Skin of body (tissue), 2 donors: ENCODE data around the gene ISYNA1. TPM values are rescaled to one million over a fixed set of nuclear protein-coding genes. Genes with fewer than 3 reads are reported as not detected.

ENCODE experiments used
- DNase-seq: peaks from one replicate; lab custom pipeline; 2025; lab: John Stamatoyannopoulos, UW
- total RNA-seq: library from RNA; depleted of rRNA; stranded (reverse); fragments of >200 nt; gene quantifications from one replicate; pipeline ENCODE4 v1.2.3, GENCODE V29; 2014

The ISYNA1 gene
- total RNA-seq, 1 donor from 2014 or later, result 24.6 TPM

DNA sequence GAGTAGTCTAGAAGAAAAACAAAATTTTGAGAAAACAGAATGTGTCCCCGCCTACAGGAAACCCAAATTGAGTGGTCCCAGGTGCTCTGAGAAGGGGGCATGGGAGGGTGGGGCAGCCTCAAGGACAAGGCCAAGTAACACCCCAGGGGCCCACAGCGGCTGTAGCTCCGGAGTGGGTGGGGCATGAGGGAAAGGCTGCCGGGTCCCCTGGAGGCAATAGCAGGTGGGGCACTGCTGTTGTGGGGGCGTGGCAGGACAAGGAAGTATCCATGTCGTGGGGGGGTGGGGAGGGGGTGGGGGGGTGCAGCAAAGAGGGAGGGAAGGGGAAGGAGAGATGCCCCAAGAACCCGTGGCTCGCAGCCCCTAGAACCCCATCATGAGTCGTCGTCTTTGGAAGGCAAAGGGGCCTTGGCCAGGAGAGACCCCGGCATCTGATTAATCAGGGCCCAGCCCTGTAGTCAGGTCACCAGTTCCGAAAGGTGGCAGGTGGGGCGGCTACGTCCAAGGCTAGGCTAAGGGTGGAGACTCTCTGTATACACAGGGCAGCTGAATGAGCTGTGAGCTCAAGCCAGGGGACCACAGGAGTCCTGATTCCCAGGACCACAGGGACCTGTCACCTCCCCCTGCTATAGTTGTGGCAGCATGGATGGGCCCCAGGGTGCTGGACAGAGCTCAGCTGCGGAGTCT lies 7.5 kb upstream of the ISYNA1 start:
- no peak for DNase-seq

DNA sequence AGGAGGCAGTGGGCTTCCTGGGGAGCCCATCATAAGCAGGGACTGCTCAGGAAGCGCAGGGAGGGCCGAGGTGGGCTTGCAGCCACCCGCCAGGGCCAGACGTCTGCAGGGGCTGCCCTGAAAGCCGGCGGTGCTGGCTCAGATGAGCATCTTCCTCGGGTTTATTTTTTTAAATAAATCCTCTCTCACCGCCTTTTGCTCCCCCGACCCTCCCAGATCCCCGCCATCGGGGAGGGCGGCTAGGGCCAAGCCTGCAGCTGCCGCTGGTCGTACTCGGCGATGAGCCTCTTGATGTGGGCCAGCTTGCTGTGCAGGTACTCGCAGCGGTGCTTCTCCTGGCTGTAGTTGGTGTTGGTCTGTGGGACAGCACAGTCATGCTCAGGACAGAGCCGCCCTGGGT lies 6.6 kb upstream of the ISYNA1 start:
- DNase-seq, result no peak

- DNase-seq, result no peak
Measured at GRCh38 chr19:18443831-18444230, 5.9 kb upstream of the ISYNA1 start.

DNA sequence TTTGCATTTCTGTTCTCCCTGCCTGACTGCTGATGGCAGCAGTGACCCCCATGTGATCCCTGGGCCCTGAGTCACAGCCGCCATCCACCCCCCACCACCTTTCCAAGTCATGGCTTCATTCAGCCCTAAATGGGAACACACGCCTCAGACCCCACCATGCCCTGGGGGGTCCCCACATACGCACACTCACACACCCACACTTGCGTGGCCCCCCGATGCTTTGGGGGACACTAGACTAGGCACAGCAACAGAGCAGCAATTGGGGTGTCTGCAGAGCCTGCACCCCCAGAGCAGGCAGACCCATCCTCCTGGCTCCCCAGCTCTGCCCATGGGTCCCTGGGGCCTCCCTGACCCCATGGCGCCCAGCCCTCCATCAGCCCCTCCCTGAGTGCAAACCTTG lies 5.5 kb upstream of the ISYNA1 start:
- no peak for DNase-seq

GRCh38 chr19:18442941-18443340 lies 5.0 kb upstream of the ISYNA1 start:
- DNase-seq, result no peak

GRCh38 chr19:18441804-18442788 lies 4.2 kb upstream of the ISYNA1 start:
- no peak for DNase-seq

DNA sequence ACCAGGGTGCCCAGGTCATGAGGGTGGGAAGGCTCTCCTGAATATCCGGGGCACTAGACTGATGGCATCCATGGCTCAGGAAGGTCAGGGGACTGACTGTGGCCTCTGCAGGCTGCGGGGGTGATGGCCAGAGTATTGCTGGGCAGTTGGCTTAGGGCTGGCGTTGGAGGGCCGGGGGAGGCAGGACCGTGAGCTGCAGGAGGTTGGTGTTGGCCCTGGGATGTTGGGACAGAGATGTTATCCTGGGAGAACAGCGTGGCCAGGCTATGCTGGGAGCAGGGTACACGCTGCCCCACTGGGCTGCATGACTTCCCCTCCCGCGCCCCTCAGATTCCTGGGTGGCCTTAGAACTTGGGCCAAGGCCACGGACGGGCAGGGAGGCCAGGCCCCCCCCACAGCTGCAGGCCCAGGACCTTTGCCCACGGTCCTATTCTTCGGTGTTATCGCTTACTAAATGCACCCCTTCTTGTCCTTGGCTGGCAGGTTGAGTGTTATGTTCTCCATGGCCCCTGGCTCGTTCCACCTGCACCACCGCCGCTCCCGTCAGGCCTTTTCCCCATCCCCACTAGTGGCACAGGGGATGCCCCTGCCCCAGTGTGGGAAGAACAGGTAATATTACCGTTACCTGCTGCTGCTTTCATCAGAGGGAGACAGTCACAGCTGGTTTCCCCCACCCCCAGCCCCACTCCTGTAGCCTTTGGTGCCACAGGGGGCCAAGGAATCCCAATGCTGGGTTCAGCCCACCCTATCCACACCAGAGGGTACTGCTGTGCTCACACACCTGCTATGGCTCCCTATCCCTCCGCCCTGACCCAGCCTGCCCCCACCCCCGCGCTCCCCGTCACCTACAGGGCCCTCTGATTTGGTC lies 3.2 kb upstream of the ISYNA1 start:
- no peak for DNase-seq

GRCh38 chr19:18440415-18440877 lies 2.5 kb upstream of the ISYNA1 start:
- DNase-seq, result no peak

DNA sequence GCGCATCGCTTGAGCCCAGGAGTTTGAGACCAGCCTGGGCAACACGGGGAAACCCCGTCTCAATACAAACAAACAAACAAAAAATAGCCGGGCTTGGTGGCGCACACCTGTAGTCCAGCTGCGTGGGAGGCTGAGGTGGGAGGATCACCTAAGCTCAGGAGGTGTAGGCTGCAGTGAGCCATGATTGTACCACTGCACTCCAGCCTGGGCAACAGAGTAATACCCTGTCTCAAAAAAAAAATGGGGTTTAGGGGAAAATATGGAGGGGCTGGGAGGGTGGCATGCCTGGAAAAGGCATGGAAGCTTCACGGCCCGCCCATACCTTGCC lies 1.9 kb upstream of the ISYNA1 start:
- no peak for DNase-seq

DNA sequence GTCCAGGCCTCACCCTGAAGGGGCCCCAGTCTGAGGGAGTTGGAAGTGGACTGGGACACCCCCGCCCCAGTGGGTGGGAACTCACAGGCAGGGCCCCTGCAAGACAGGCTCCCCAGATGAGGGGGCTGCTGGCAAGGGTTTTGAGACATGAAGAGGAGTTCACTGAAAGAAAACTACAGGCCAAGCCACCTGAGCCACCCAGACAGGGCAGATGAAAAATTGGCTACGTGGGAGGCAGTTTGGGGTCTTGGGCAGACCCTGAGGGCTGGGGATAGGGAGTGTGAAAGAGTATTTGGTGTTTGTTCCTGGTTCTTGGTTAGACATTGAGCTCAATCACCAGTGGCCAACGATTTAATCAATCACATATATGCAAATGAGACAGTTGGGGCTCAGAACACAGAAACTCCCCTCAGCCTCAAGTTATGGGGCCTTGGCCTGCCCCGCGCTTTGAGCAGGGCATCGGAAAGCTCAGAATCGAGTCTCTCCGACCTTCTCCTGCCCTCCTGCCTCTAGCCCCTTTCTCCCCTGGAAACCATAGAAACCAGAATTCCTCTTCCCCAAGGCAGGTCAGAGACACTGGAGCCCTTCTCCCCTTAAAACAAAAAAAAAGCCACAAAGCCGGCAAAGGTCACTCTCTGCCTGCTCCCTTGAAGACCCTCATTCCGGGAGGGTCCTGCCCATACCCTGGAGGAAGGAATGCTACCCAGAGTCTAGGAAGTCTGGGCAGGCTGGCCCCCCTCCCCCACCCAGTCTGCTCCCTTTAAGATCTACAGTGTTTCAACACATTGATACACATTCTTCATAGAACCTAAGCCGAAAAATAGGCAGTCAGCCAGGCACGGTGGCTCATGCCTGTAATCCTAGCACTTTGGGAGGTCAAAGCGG lies 1.3 kb upstream of the ISYNA1 start:
- no peak for DNase-seq

DNA sequence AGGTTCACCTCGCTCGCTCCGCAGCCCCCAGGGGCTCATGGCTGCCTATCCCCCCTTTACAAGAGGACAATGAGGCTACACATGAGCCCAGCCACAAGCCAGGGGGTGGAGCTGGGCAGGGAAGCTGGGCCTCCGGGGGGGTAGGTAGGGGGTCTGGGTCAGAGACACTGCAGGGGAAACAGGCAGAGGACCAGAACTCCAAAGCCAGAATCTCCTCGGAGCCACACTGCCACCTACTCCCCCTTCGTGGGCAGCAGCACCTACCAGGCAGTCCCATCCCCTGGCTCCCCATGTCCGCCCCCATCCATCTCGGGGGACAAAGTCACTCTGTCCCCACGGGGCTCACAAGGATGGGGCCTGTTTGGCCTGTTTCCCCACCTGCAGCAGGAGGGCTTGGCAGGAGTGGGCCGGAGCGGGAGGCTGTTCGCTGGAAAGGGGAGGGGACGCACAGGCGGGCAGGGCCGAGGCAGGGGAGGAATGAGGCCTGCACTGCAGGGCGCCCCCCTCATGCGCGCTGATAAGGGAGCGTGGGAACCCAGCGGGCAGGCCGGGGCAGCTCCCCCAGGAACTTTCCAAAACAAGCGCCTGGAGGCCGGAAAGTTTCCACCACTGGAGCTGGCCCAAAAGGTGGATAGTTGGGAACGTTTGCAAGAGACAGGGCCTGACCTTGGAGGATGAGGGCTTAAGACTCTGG lies 545 bp upstream of the ISYNA1 start:
- peak; percentile 44 for DNase-seq

- peak; percentile 53 for DNase-seq
Measured at GRCh38 chr19:18436671-18437490, 1.1 kb downstream of the ISYNA1 start.

DNA sequence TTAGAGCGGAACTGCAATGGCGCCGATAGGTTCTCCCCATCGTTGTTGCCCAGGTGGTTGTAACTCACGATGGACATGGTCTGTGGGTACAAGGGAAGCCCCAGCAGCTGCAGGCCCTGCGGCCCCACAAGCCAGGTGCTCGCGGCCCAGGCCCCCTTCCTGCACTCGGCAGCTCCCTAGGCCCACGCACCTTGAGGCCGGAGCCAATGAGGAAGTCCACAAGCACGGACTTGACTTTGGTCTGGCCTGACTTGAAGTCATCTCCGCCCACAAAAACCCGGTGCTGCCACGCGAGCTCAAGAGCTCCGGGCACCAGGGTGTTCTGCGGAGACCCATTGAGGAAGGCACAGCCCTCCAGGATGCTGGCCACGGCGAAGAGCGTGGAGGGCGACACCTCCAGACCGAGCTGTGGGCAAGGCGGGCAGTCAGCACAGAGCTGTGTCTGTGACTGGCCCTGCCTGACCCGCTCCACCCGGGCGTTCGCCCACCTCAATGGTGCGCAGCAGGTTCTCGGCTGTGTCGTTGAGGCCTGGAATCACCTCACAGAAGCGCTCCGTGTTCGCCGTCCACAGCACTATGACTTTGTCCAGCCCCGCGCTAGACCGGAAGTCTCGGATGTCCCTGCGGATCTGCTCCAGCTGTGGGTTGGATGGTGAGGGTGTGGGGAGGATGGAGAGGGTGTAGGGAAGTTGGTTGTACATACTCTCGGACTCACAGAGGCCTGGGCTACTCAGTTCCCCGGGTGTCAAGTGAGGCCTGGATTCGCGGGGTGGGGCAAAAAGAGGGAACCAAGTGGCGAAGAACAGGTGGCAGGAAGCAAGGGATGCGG lies 1.9 kb downstream of the ISYNA1 start:
- DNase-seq, result no peak

- no peak for DNase-seq
Measured at GRCh38 chr19:18435178-18435841, 2.6 kb downstream of the ISYNA1 start.

DNA sequence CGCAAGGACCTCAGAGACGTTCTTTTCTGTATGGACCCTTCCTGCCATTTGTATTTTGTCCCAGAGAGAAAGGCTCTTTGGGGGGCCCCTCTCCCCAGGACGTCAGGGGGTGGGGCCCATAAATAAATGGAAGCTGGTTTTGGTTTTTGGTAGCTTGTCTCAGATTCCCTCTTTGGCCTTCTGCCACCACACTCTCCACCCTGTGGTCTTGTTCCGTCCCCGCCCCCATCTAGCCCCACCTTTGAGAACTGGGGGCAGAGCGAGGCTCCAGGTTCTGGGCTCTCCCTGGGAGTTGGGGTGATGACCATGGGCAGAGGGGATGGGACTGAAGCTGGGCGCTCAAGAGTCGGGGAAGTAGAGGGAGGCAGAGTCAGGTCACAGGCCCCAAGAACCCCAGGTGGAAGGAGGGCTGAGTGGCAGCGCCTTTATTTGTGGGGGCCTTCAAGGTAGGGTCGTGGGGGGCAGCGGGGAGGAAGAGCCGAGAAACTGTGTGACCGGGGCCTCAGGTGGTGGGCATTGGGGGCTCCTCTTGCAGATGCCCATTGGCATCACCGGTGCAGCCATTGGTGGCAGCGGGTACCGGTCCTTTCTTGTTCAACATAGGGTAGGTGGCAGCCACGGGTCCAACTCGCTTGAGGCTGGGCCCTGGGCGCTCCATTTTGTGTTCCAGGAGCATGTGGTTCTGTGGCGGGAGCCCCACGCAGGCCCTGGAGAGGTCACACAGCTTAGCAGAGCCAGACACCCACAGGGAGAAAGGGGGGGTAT lies 3.3 kb downstream of the ISYNA1 start:
- DNase-seq, result no peak

DNA sequence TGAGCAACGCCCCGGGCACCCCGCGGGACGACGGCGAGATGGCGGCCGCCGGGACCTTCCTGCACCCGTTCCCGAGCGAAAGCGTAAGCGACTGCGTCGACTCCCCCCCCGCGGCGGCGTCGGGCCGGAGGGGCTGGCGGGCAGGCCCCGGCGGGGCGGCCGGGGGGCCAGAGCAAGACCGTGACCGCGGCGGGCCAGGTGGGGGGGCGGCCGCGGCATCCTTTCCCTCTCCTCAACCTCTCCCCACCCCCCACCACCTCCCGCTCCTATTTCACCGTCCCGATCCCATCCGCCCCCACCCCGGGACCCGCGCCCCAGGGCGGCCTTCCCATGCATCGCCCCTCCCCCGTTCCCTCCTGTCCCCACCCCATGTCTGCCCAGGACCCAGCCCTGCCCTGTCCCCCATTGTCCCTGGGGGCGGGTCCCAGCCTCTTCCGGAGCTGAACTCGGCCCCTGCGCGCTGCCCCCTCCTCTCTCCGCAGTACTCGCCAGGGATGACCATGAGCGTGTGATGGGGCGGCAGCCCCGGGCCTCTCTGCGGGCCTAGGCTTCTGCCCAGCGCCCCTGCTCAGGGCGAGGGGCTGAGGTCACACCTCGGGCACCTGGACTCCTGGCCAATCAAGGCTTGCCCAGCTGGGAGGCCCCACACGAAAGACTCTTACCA lies 4.1 kb downstream of the ISYNA1 start:
- DNase-seq, result no peak
